Caco-2 (cell line): ENCODE data around the gene THY1. TPM values are rescaled to one million over a fixed set of nuclear protein-coding genes. Genes with fewer than 3 reads are reported as not detected.
A peak's percentile ranks its signal among the peaks of the same experiment; 100 is the strongest.

ENCODE experiments used
- BruUV-seq: library from RNA; stranded (reverse); fragments of 400-500 nt; replicated peaks from 2 replicates; lab custom pipeline; 2021; lab: Mats Ljungman, UMichigan
- CTCF ChIA-PET: fragments of 300-600 bp; sonication (Branson Sonifier 250); formaldehyde crosslinking; loops from one replicate; lab custom pipeline; 2022; ENCODE audit warnings: antibody characterized with exemption; lab: Charles Lee
- POLR2A ChIA-PET: fragments of 300-600 bp; sonication (Branson Sonifier 250); formaldehyde crosslinking; loops from one replicate; lab custom pipeline; 2022; ENCODE audit warnings: antibody characterized with exemption; lab: Charles Lee
- DNase-seq, 2 experiments: peaks; one replicate each; pipeline versions ENCODE4 v3.0.0 to v3.0.0-alpha.2; 2020 to 2022
- H3K27me3 ChIP-seq: replicated peaks from 2 replicates; pipeline ENCODE4 v1.6.0; 2011; ENCODE audit warnings: low read length; ENCODE audit not compliant: control insufficient read depth, insufficient read depth
- H3K36me3 ChIP-seq: 2 replicates; pipeline ENCODE4 v1.5.1; 2011; ENCODE audit warnings: low read length; ENCODE audit not compliant: control insufficient read depth, insufficient read depth
- H3K4me1 ChIP-seq: fragments of 250-450 bp; sonication (Bioruptor Pico); 2 replicates; pipeline ENCODE4 v1.5.1; 2020; ENCODE audit warnings: mild to moderate bottlenecking
- H3K4me3 ChIP-seq: 2 replicates; pipeline ENCODE4 v1.5.1; 2011; ENCODE audit warnings: low read depth, mild to moderate bottlenecking, control low read depth, low read length
- H3K9me3 ChIP-seq: fragments of 250-450 bp; sonication (Bioruptor Pico); 2 replicates; pipeline ENCODE4 v1.5.1; 2020; ENCODE audit warnings: mild to moderate bottlenecking, moderate library complexity
- H3K27ac Mint-ChIP-seq: one replicate; pipeline ENCODE4 v1.8.0; 2022; ENCODE audit warnings: mixed read lengths; ENCODE audit not compliant: unreplicated experiment
- H3K27me3 Mint-ChIP-seq: one replicate; pipeline ENCODE4 v1.8.0; 2022; ENCODE audit warnings: mixed read lengths; ENCODE audit not compliant: insufficient read depth, unreplicated experiment
- H3K36me3 Mint-ChIP-seq: one replicate; pipeline ENCODE4 v1.8.0; 2022; ENCODE audit warnings: mild to moderate bottlenecking, mixed read lengths; ENCODE audit not compliant: insufficient read depth, unreplicated experiment
- H3K4me1 Mint-ChIP-seq: one replicate; pipeline ENCODE4 v1.8.0; 2022; ENCODE audit warnings: low read depth, mixed read lengths; ENCODE audit not compliant: unreplicated experiment
- H3K4me3 Mint-ChIP-seq: one replicate; pipeline ENCODE4 v1.8.0; 2022; ENCODE audit warnings: mild to moderate bottlenecking, moderate library complexity, mixed read lengths; ENCODE audit not compliant: unreplicated experiment
- H3K9me3 Mint-ChIP-seq: one replicate; pipeline ENCODE4 v1.8.0; 2022; ENCODE audit warnings: mixed read lengths; ENCODE audit not compliant: unreplicated experiment
- CTCF ChIP-seq, 2 experiments: fragments of 200-600 bp in 1 of 2; IDR thresholded peaks; 1 replicate in 1 of 2; 2 replicates in 1 of 2; pipeline versions ENCODE4 v1.5.1 to v1.8.0; 2011 to 2022; ENCODE audit warnings: antibody characterized with exemption in 1 of 2, control low read depth in 1 of 2, inconsistent platforms in 1 of 2, low read depth in 1 of 2, low read length in 1 of 2, mild to moderate bottlenecking in 1 of 2, moderate library complexity in 1 of 2; ENCODE audit not compliant: insufficient read depth in 1 of 2, severe bottlenecking in 1 of 2, unreplicated experiment in 1 of 2
- intact Hi-C: fragments of 100-400 bp; cut with micrococcal nuclease; formaldehyde crosslinking; loops from one replicate; pipeline ENCODE4 v1.10.0; 2022; ENCODE audit not compliant: unreplicated experiment
- total RNA-seq: library from RNA; stranded (reverse); gene quantifications from 2 replicates; pipeline ENCODE4 v1.2.3, GENCODE V29; 2022

THY1 gene
- total RNA-seq, 1 experiment from 2014 or later: not detected

- ChIA-PET CTCF (interaction anchor here (1.2 kb wide), 1 partner anchor 157 kb away, joined by 3 read pairs; no protein-coding TSS in a partner anchor), POLR2A (no interaction called here)
- Histone ChIP-seq H3K27me3 (no peaks in the 10 kb centered on the region; the same call in 1 of the 2 replicates), H3K4me1 (no peaks in the 10 kb centered on the region), H3K36me3 (no peaks in the 10 kb centered on the region), H3K9me3 (no peaks in the 10 kb centered on the region), H3K4me3 (no peak overlapping the region)
- Mint-ChIP-seq H3K4me1 (no peaks in the 10 kb centered on the region), H3K4me3 (no peak overlapping the region), H3K9me3 (peaks cover 10% of the 10 kb centered on the region), H3K27ac (no peak overlapping the region), H3K36me3 (no peaks in the 10 kb centered on the region), H3K27me3 (peaks cover 22% of the 10 kb centered on the region)
- no peak for TF ChIP-seq CTCF (IDR thresholded peaks at IDR 0.05; ENCODE audit: insufficient read depth in 1 of 2, low read depth in 1 of 2, low read length in 1 of 2, severe bottlenecking in 1 of 2, unreplicated experiment in 1 of 2)
- BruUV-seq: no TSS peak
- intact Hi-C loops: no loop called here
- DNase-seq: peak in 1 of 2 experiments; percentile 29
Observed at GRCh38 chr11:119470317-119471291, 47.6 kb upstream of the THY1 start.

GRCh38 chr11:119469506-119469905, 46.5 kb upstream of the THY1 start:
- H3K9me3 Mint-ChIP-seq: peaks cover 10% of the 10 kb centered on the region
- no peak overlapping the region for H3K4me3 Mint-ChIP-seq
- peaks cover 31% of the 10 kb centered on the region for H3K27me3 Mint-ChIP-seq
- Histone ChIP-seq H3K27me3 (no peaks in the 10 kb centered on the region; the same call in 1 of the 2 replicates), H3K4me1 (no peaks in the 10 kb centered on the region), H3K36me3 (no peaks in the 10 kb centered on the region), H3K4me3 (no peak overlapping the region), H3K9me3 (peaks cover 8% of the 10 kb centered on the region)
- BruUV-seq: no TSS peak
- no peak overlapping the region for H3K27ac Mint-ChIP-seq
- ChIA-PET CTCF (interaction anchor here (1.2 kb wide), 1 partner anchor 158 kb away, joined by 3 read pairs; no protein-coding TSS in a partner anchor), POLR2A (interaction anchor here (0.6 kb wide), 1 partner anchor 542 kb away, joined by 4 read pairs; no protein-coding TSS in a partner anchor)
- H3K36me3 Mint-ChIP-seq: no peaks in the 10 kb centered on the region
- intact Hi-C loops: no loop called here
- TF ChIP-seq CTCF (IDR thresholded peaks at IDR 0.05; ENCODE audit: insufficient read depth in 1 of 2, low read depth in 1 of 2, low read length in 1 of 2, severe bottlenecking in 1 of 2, unreplicated experiment in 1 of 2): no peak
- no peaks in the 10 kb centered on the region for H3K4me1 Mint-ChIP-seq
- peak in 1 of 2 experiments; percentile 23 for DNase-seq

- H3K4me1 ChIP-seq: no peaks in the 10 kb centered on the region
- H3K4me3 ChIP-seq: no peak overlapping the region
- intact Hi-C loops: no loop called here
- peaks cover 10% of the 10 kb centered on the region for H3K9me3 ChIP-seq
- ChIA-PET POLR2A (no interaction called here), CTCF (interaction anchor here (0.7 kb wide), 1 partner anchor 66 kb away, joined by 4 read pairs; no protein-coding TSS in a partner anchor)
- peaks cover 36% of the 10 kb centered on the region for H3K27me3 Mint-ChIP-seq
- H3K9me3 Mint-ChIP-seq: peaks cover 10% of the 10 kb centered on the region
- no peaks in the 10 kb centered on the region for H3K36me3 Mint-ChIP-seq
- H3K36me3 ChIP-seq: no peaks in the 10 kb centered on the region
- H3K27me3 ChIP-seq: no peaks in the 10 kb centered on the region; the same call in 1 of the 2 replicates
- no TSS peak for BruUV-seq
- no peak overlapping the region for H3K27ac Mint-ChIP-seq
- DNase-seq: no peak
- no peak overlapping the region for H3K4me3 Mint-ChIP-seq
- no peak for TF ChIP-seq CTCF (IDR thresholded peaks at IDR 0.05; ENCODE audit: insufficient read depth in 1 of 2, low read depth in 1 of 2, low read length in 1 of 2, severe bottlenecking in 1 of 2, unreplicated experiment in 1 of 2)
- no peaks in the 10 kb centered on the region for H3K4me1 Mint-ChIP-seq
Observed at GRCh38 chr11:119468511-119468910, 45.5 kb upstream of the THY1 start.
